GM18951 (cell line): Measurements from ENCODE around the gene TPRKB.
"Not testable (repeated sequence)": the region's sequence is repeated elsewhere in the genome, so short reads cannot be mapped to it uniquely, and the experiment has no call there.

Experiments used
- POLR2A ChIP-seq: IDR thresholded peaks from 4 replicates; pipeline ENCODE4 v1.6.1; 2011; ENCODE audit warnings: mild to moderate bottlenecking; ENCODE audit not compliant: insufficient read length, insufficient read depth; ENCODE audit errors: extremely low read depth
- in situ Hi-C: fragments of 300-500 bp; cut with MboI; formaldehyde crosslinking; loops from one replicate; pipeline ENCODE4 v1.12.0; 2022; ENCODE audit warnings: low sequenced_read_pairs, mixed read lengths, inconsistent platforms; ENCODE audit not compliant: unreplicated experiment

TPRKB gene

DNA sequence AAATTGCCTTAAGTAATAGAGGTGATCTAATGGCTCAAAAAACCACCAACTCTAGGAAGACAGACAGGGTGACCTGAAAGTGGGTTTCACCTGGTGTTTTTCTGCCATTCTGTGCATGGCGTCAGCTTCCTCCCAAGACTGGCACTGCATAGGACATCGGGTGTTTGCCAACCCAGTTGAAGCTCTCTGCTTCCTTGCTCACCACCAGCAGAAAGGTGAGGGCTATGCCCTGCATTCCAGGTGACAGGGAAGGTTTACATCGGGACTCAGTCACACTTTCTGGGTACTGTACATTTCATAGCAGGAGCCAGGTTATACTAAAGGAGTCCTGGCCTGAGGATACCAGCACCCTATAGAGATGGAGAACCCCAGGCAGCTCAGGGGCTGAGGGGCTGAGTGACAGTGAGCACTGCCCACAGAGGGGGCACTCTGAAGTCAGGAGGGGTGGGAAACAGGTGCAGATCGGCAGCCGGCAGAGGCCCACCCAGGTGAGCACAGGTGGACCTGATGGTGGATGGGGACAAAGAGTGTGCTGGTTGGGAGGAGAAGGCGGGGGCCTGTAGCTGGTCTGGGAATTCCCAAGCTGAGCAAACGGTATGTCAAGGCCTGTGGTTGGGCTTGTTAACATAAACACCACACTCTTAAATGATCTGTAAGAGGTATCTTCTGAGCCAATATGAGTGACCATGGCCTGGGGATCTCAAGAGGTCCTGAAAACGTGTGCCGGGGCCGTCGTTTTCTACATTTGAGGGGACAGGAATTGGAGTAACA lies 18.1 kb downstream of the TPRKB start:
- TF ChIP-seq POLR2A, result no peak
- in situ Hi-C loops, result no loop called here

DNA sequence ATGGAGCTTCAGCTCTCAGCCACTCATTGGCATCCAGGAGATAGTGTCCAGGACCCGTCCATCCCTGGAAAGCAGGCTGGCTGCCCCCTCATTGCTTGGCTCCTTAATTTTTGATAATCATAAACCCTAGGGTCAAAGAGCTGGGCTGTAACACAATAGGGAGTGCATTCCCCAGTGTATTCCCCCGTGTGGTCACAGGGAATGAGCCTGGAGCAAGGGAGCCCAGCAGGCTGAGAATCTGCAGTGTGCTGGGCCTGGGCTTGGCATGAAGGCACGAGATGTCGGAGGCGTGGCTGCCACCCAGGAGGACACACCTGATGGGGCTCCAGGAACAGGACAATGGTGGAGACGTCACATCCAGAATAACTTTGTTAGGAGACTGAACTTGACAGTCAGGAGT lies 18.7 kb downstream of the TPRKB start:
- TF ChIP-seq POLR2A, result no peak
- in situ Hi-C loops, result no loop called here

DNA sequence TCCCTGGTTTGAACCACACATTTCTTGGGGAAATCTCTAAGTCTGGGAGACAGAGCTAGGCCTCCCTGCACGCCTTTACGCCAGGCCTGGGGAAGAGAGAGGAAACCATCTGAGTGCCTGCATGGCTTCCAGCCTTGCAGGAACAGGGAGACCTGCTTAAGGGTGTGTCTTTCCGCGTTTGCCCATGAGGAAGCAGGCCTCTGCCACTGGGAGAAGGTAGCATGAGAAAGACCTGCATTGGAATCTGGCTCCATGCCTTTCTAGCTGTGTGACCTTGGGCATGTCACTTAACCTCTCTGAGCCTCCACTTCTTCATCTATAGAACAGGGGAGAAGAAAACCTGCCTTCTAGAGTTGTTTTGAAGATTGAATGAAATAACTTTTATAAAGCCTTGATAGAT lies 19.4 kb downstream of the TPRKB start:
- in situ Hi-C loops, result not testable (repeated sequence)

DNA sequence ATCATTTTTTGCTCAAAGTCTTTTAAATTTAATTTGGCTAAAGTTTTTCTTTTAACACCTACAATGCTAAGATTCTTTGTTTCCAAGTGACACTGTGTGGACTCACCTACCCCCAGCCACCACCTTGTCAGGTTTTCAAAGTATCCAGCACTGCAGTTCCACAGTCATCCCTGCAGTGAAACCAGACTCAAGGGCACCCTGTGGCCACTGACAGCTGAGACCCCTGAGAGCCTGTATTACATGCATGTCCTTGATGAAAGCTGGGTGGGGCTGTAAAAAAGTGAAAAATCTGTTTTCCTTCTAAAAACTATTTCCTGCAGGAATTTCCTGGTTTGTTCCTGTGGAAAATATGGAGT lies 19.9 kb downstream of the TPRKB start:
- in situ Hi-C loops, result no loop called here
- no peak for TF ChIP-seq POLR2A

DNA sequence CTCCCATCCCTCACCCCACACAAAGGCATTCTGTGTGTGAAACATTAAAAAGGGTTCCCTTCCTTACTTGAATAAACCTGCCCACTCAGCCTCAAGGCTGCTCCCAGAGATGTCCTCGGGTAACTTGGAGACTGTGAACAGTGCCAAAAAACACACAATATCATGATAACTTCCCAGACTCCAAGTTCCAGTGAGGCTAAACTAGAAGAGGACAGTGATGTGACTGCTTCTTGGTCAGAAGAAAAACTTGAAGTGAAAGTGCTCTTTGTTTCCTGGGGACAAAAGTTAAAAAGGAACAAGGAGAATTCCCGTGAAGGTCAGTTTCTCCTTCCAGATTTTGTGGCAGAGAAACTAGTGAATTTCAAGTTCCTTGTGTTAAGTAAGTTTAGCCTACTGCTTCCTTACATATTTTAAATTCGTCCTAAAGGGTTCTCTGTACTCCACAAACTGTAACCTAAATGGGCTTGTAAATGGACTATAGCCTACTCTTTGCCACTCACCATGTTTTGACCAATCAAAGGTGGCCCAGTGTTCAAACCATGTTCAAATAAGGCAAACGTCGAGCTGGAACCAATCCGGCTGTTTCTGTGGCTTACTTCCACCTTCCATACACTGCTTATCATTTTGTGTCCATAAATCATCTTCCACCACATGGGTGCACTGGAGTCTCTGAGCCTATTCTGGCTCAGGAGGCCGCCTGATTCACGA lies 20.4 kb downstream of the TPRKB start:
- in situ Hi-C loops, result no loop called here
- no peak for TF ChIP-seq POLR2A

DNA sequence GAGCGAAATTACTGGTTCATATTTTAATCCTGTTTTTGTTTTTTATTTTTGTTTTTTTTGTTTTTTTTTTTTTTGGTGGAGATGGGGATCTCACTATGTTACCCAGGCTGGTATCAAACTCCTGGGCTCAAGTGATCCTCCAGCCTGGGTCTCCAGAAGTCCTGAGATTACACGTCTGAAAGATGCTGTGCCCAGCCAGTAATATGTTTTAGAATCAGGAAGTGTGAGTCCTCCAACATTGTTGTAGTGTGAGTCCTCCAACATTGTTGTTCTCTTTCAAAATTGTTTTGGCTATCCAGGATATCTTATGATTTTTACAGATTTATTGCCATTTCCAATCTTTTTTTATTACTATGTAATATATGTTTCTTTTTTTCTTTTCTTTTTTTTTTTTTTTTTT lies 23.1 kb downstream of the TPRKB start:
- no peak for TF ChIP-seq POLR2A
- in situ Hi-C loops, result no loop called here

DNA sequence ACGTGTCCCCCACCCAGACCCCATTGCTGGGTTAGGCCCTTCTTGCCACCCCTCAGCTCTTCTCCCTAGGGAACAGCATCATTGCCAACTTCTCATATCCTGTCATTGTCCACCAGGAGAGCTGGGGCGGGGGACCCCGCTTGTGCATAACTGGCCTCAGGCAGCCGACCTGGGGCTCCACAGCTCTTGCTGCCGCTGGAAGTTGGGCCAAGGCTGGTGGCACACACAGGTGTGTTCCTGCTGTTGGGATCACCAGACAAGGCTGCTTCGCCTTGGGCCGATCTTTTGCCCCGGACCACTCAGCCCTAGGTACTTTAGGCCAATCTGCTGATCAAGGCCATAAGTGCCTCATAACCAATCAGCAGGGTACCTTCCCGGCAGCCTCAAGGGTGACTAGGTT lies 28.6 kb downstream of the TPRKB start:
- in situ Hi-C loops, result no loop called here

DNA sequence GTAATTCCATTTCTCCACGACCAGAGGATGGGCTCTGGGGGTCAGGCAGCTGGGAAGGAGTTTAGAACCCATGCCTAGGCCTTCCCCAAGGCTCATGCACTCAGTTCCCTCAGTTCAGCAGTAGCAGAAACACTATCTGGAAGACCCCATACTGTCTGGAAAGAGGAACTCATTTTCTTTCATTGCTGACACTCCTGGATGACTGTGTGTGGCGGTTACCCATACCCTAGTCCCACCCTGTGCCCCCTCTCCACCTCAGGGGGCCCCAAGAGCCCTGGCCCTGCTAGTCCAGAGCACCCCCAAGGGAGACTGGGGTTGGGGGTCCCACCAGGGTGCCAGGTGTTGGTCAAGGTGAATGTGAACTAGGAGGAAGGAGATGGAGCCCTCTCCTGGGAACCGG lies 29.5 kb downstream of the TPRKB start:
- no peak for TF ChIP-seq POLR2A
- in situ Hi-C loops, result no loop called here

More for the DNA sequence above, 28.6 kb downstream of the TPRKB start:
- no peak for TF ChIP-seq POLR2A

DNA sequence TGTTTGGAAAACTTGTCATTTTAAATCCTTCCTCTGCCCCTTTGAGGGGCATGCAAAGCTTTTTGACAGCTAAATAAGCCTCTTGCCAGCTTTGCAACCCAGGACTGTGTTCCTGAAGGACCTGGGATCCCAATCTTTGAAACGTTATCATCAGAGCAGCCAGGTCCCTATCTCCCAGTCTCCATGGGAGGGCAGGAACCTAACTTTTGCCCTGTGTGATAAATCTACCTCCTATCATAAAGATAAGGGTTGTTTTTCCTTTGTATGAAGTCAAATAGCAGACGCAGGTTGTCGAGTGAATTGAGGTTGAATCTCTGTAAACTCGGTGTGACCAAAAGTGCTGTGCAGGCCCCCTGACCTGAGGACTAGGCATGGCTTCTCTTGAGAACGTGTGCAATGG lies 30.1 kb downstream of the TPRKB start:
- in situ Hi-C loops, result no loop called here
- TF ChIP-seq POLR2A, result no peak

DNA sequence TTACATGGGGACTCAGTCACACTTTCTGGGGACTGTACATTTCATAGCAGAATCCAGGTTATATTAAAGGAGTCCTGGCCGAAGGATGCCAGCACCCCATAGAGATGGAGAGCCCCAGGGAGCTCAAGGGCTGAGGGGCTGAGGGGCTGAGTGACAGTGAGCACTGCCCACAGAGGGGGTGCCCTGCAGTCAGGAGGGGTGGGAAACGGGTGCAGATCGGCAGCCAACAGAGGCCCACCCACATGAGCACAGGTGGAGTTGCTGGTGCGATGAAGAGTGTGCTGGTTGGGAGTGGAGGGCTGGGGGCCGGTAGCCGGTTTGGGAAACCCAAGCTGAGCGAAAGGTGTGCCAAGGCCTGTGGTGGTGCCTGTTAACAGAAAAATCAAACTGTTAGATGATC lies 32.1 kb downstream of the TPRKB start:
- no peak for TF ChIP-seq POLR2A

DNA sequence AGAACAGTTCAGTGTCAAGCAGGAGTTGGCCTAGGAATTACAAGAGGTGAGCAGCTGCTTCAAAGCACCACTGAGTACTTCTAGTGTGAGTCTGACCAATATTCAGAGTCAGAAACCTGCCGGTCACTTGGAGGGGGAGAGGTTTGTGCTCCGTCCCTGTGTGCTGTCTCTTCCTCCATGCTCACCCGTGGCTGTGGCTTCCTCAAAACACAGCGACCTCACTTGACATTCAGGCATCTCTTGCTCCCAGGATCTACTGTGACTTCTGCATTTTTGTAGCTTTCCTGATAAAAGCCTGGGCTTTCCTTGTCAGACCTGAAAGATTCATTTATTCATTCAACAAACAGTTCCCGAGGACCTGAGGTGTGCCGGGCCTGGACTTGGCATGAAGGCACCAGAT lies 32.9 kb downstream of the TPRKB start:
- in situ Hi-C loops, result loop anchor here (5.0 kb wide), 1 partner anchor 62 kb away; the partner anchor contains the start of gene NAT8
- no peak for TF ChIP-seq POLR2A

More for the DNA sequence above, 32.1 kb downstream of the TPRKB start:
- in situ Hi-C loops, result no loop called here

DNA sequence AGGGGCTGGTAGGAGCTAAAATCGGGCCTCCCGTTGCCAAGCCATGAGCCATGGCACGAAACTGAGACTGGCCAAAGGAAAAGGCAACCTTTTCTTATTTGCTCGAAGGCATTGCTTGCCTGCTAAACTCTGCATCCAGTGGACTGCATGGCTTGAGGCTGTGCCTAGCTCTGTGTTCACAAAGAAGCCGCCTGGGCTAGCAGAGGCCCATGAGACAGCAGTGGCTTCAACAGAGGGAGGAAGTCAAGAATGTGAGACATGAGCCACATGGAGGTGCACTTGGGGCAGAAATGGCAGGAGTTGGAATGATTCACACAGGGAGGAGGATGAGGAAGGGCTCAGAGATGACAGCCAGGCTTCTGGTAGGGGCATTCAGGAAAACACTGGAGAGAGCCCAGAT lies 33.5 kb downstream of the TPRKB start:
- no peak for TF ChIP-seq POLR2A
- in situ Hi-C loops, result loop anchor here (5.0 kb wide), 1 partner anchor 61 kb away; the partner anchor contains the start of gene NAT8

DNA sequence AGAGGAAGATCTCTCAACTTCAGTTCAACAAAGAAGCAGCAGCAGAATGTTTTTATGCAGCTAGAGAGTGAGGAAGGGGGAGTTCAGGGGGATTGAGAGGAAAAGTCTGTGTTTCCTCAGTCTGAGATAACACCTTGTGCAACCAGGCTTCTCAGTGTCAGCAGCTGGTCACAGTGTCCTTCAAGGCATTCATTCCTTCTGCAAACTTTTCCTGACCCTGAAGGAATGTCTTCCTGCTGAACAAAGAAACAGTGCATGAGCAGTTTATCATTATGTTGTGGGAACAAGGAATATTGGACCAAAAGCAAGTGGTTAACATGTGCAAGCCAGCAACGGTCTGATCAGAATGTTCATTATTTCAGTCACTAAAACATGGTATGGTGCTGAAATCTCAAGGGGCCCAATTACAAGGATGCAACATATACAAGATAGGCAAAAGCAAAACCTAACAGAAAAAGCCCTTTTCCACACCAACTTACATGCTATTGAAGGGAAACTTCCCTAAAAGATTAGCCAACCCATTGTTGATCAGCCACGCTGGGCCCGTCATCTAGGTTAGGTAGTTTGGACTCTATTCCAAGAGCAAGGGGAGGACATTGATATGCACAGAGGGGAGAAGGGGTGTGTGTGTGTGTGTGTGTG lies 34.2 kb downstream of the TPRKB start:
- in situ Hi-C loops, result loop anchor here (5.0 kb wide), 1 partner anchor 61 kb away; the partner anchor contains the start of gene NAT8
